ENCODE data around the gene KLK7.

Gene KLK7

DNA sequence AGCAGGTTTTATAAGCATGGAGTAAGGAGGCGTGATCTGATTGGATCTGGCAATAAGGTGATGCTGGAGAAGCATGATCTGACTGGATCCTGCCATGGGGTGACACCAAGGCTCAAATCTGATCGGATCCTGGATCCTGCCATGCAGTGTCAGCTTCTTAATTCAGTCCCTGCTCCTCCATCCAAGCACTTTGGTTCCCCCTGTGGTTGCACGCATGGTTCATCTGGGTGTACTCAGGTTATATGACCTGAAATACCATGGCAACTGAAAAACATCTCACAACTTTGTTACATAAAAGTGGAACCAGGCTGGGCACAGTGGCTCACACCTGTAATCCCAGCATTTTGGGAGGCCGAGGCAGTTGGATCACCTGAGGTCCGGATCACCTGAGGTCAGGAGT lies 54.9 kb downstream of the KLK7 start:
- Histone ChIP-seq H3K27ac (ENCODE audit: low read length) (no peak overlapping the region), H3K4me1 (ENCODE audit: control insufficient read depth in 1 of 2, insufficient read depth in 2 of 2, low read length in 2 of 2) (no peaks in the 10 kb centered on the region), H3K36me3 (ENCODE audit: control insufficient read depth in 1 of 2, insufficient read depth in 2 of 2, low read length in 2 of 2) (no peaks in the 10 kb centered on the region), H3K9me3 (ENCODE audit: control insufficient read depth in 1 of 2, low read length in 2 of 2) (no peaks in the 10 kb centered on the region), H3K27me3 (ENCODE audit: low read depth, low read length) (peaks cover 5% of the 10 kb centered on the region), H3K4me3 (ENCODE audit: low read depth in 1 of 2, low read length in 2 of 2) (no peak overlapping the region)

Data from muscle layer of duodenum (tissue), 2 donors.